Measurements from ENCODE around the gene MTOR.

MTOR gene

GRCh38 chr1:11256299-11256698 is 6.1 kb downstream of the MTOR start:
- no peak for TF ChIP-seq CTCF (conservative IDR thresholded peaks at IDR 0.05)
- no peak for TF ChIP-seq ZFX (IDR thresholded peaks at IDR 0.05)
- H3K27ac ChIP-seq: peak overlapping the region; percentile 75

GRCh38 chr1:11253226-11253625 is 9.1 kb downstream of the MTOR start:
- TF ChIP-seq ZFX (IDR thresholded peaks at IDR 0.05): no peak
- no peak for TF ChIP-seq CTCF (conservative IDR thresholded peaks at IDR 0.05)
- no peak overlapping the region for H3K27ac ChIP-seq

- TF ChIP-seq CTCF (conservative IDR thresholded peaks at IDR 0.05) (no peak), ZFX (IDR thresholded peaks at IDR 0.05) (no peak)
- H3K27ac ChIP-seq: no peak overlapping the region
These were observed 9.8 kb downstream of the MTOR start for GRCh38 chr1:11252538-11252937.

- TF ChIP-seq ZFX (IDR thresholded peaks at IDR 0.05) (no peak), CTCF (conservative IDR thresholded peaks at IDR 0.05) (no peak)
- H3K27ac ChIP-seq: no peak overlapping the region
These were observed 14.2 kb downstream of the MTOR start for GRCh38 chr1:11248169-11248568.

GRCh38 chr1:11245904-11246719 is 16.2 kb downstream of the MTOR start:
- no peak overlapping the region for H3K27ac ChIP-seq
- no peak for TF ChIP-seq ZFX (IDR thresholded peaks at IDR 0.05)
- no peak for TF ChIP-seq CTCF (conservative IDR thresholded peaks at IDR 0.05)

GRCh38 chr1:11245248-11245647 is 17.1 kb downstream of the MTOR start:
- H3K27ac ChIP-seq: no peak overlapping the region
- no peak for TF ChIP-seq CTCF (conservative IDR thresholded peaks at IDR 0.05)
- TF ChIP-seq ZFX (IDR thresholded peaks at IDR 0.05): no peak

- TF ChIP-seq CTCF (conservative IDR thresholded peaks at IDR 0.05) (no peak), ZFX (IDR thresholded peaks at IDR 0.05) (no peak)
- no peak overlapping the region for H3K27ac ChIP-seq
These were observed 24.0 kb downstream of the MTOR start for GRCh38 chr1:11238311-11238710.
